PC-3 (cell line): Measurements from ENCODE around the gene RPS6KA2. TPM values are rescaled to one million over a fixed set of nuclear protein-coding genes. Genes with fewer than 3 reads are reported as not detected.

Source experiments
- ATAC-seq: fragments of 200-7000 bp; cut with Tn5 transposase; 2 replicates; pipeline ENCODE4 v1.9.1; 2020; ENCODE audit warnings: mild to moderate bottlenecking, moderate library complexity
- BruUV-seq: library from RNA; stranded (reverse); fragments of 400-500 nt; replicated peaks from 2 replicates; lab custom pipeline; 2021; lab: Mats Ljungman, UMichigan
- CTCF ChIA-PET: fragments of 300-600 bp; sonication (Branson Sonifier 250); formaldehyde crosslinking; loops from one replicate; lab custom pipeline; 2022; ENCODE audit warnings: antibody characterized with exemption; lab: Charles Lee
- POLR2A ChIA-PET: fragments of 300-600 bp; sonication (Branson Sonifier 250); formaldehyde crosslinking; loops from one replicate; lab custom pipeline; 2022; ENCODE audit warnings: antibody characterized with exemption; ENCODE audit not compliant: unreplicated experiment; lab: Charles Lee
- DNase-seq: peaks from one replicate; pipeline ENCODE4 v3.0.0-alpha.2; 2015
- H2AFZ ChIP-seq: fragments of 300-600 bp; sonication (generic); 2 replicates; pipeline ENCODE4 v1.6.0; 2016; ENCODE audit warnings: antibody characterized with exemption, low read length
- H3F3A ChIP-seq: fragments of 300-600 bp; sonication (generic); one replicate; pipeline ENCODE4 v1.6.0; 2017; ENCODE audit warnings: antibody characterized with exemption, low read length, control low read depth, mild to moderate bottlenecking; ENCODE audit not compliant: unreplicated experiment
- H3K27ac ChIP-seq: fragments of 300-600 bp; sonication (generic); 2 replicates; pipeline ENCODE4 v1.5.1; 2016; ENCODE audit warnings: mild to moderate bottlenecking, low read length
- H3K27me3 ChIP-seq: fragments of 300-600 bp; sonication (generic); 2 replicates; pipeline ENCODE4 v1.6.1; 2016; ENCODE audit warnings: low read length, mixed read lengths
- H3K36me3 ChIP-seq: fragments of 300-600 bp; sonication (generic); 2 replicates; pipeline ENCODE4 v1.6.1; 2016; ENCODE audit warnings: low read depth, mixed run types, low read length, mixed read lengths
- H3K4me1 ChIP-seq: fragments of 300-600 bp; sonication (generic); 2 replicates; pipeline ENCODE4 v1.5.1; 2016; ENCODE audit warnings: low read length; ENCODE audit not compliant: insufficient read depth
- H3K4me2 ChIP-seq: fragments of 300-600 bp; sonication (generic); 2 replicates; pipeline ENCODE4 v1.6.0; 2016; ENCODE audit warnings: low read length
- H3K4me3 ChIP-seq: fragments of 300-600 bp; sonication (generic); 2 replicates; pipeline ENCODE4 v1.5.1; 2016; ENCODE audit warnings: mild to moderate bottlenecking, low read length, mixed read lengths
- H3K79me2 ChIP-seq: fragments of 300-600 bp; sonication (generic); 2 replicates; pipeline ENCODE4 v1.6.1; 2017; ENCODE audit warnings: low read length, mixed read lengths
- H3K9ac ChIP-seq: fragments of 300-600 bp; sonication (generic); 2 replicates; pipeline ENCODE4 v1.6.0; 2016; ENCODE audit warnings: mild to moderate bottlenecking, low read length
- H3K9me2 ChIP-seq: fragments of 300-600 bp; sonication (generic); replicated peaks from 2 replicates; pipeline ENCODE4 v1.6.1; 2016; ENCODE audit warnings: mixed run types, low read length, mixed read lengths
- H3K9me3 ChIP-seq: fragments of 300-600 bp; sonication (generic); 2 replicates; pipeline ENCODE4 v1.6.1; 2016; ENCODE audit warnings: low read length, mixed read lengths
- H4K20me1 ChIP-seq: fragments of 300-600 bp; sonication (generic); 2 replicates; pipeline ENCODE4 v1.6.1; 2016; ENCODE audit warnings: low read length, mixed read lengths
- EZH2 ChIP-seq: fragments of 300-600 bp; sonication (generic); IDR thresholded peaks from one replicate; pipeline ENCODE4 v1.6.1; 2017; ENCODE audit warnings: antibody characterized with exemption, mild to moderate bottlenecking, low read length; ENCODE audit not compliant: unreplicated experiment
- EZH2phosphoT487 ChIP-seq: fragments of 300-600 bp; sonication (generic); IDR thresholded peaks from 2 replicates; pipeline ENCODE4 v1.6.1; 2018; ENCODE audit warnings: mild to moderate bottlenecking, antibody characterized with exemption, low read length, borderline replicate concordance
- intact Hi-C: fragments of 100-400 bp; cut with micrococcal nuclease; formaldehyde crosslinking; loops from 2 replicates; pipeline ENCODE4 v1.9.0; 2023
- total RNA-seq: library from RNA; depleted of rRNA; stranded (reverse); fragments of >200 nt; gene quantifications from 2 replicates; pipeline ENCODE4 v1.2.3, GENCODE V29; 2014
- TF ChIP-seq, protein P1 (sequence below): fragments of 300-600 bp; sonication (generic); conservative IDR thresholded peaks from 2 replicates; pipeline ENCODE4 v1.5.1; 2017; ENCODE audit warnings: antibody characterized with exemption, low read depth, mild to moderate bottlenecking, low read length

RPS6KA2 gene
- total RNA-seq, 1 experiment from 2014 or later = 5.1 TPM

DNA sequence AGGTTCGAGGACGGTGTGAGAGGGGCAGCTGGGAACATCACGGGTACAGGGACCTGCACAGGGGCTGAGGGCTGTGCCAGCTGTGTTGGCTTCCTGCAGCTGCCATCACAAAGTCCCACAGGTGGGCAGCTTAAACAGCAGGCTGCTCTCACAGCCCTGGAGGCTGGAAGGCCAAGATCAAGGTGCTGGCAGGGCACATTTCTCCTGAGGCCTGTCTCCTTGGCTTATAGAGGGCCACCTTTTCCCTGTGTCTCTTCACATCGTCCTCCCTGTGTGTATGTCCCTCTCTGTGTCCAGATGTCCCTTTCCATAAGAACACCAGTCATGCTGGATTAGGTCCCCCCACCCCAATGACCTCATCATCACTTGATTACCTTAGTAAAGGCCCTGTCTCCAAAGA, 229.2 kb downstream of the RPS6KA2 start:
- H3K36me3 ChIP-seq = no peaks in the 10 kb centered on the region
- H3K4me1 ChIP-seq = no peaks in the 10 kb centered on the region
- ChIA-PET CTCF (no interaction called here), POLR2A (no interaction called here)
- no peaks in the 10 kb centered on the region for H3K79me2 ChIP-seq
- no peak overlapping the region for H3K4me2 ChIP-seq
- H4K20me1 ChIP-seq = no peaks in the 10 kb centered on the region
- H3F3A ChIP-seq = no peaks in the 10 kb centered on the region
- no peak overlapping the region for H3K4me3 ChIP-seq
- no peak for TF ChIP-seq EZH2phosphoT487
- TF ChIP-seq, protein P1, sequence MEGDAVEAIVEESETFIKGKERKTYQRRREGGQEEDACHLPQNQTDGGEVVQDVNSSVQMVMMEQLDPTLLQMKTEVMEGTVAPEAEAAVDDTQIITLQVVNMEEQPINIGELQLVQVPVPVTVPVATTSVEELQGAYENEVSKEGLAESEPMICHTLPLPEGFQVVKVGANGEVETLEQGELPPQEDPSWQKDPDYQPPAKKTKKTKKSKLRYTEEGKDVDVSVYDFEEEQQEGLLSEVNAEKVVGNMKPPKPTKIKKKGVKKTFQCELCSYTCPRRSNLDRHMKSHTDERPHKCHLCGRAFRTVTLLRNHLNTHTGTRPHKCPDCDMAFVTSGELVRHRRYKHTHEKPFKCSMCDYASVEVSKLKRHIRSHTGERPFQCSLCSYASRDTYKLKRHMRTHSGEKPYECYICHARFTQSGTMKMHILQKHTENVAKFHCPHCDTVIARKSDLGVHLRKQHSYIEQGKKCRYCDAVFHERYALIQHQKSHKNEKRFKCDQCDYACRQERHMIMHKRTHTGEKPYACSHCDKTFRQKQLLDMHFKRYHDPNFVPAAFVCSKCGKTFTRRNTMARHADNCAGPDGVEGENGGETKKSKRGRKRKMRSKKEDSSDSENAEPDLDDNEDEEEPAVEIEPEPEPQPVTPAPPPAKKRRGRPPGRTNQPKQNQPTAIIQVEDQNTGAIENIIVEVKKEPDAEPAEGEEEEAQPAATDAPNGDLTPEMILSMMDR = no peak
- no peak for TF ChIP-seq EZH2
- 0 out of 2 replicates have a peak, but pooled peaks cover 4% of the 10 kb centered on the region for H3K27me3 ChIP-seq
- H3K9ac ChIP-seq = no peak overlapping the region
- no peaks in the 10 kb centered on the region for H3K9me3 ChIP-seq
- no peak overlapping the region for H2AFZ ChIP-seq
- intact Hi-C loops = no loop called here
- ATAC-seq (no peak), DNase-seq (no peak)
- no peaks in the 10 kb centered on the region for H3K9me2 ChIP-seq
- no peak overlapping the region for H3K27ac ChIP-seq
- BruUV-seq = no TSS peak

DNA sequence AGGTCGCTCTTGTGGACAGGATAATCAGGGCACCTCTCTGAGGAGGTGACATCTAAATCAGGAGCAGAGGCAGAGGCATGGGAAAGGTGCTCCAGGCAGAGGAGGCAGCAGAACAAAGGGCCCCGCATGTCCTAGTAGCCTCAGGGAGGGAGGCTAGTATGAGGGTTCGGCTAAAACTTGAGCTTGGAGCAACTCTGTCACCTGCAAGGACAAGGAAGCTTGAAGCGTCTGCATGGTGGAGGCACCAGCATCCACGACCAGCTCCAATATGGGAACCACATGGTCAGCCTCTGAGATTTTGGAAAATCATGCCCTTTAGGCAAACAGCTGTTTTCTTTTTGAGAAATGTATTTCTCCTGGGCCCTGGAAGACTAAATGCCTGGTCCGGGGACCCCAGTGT, 231.3 kb downstream of the RPS6KA2 start:
- intact Hi-C loops = no loop called here
- CTCF ChIA-PET = no interaction called here

DNA sequence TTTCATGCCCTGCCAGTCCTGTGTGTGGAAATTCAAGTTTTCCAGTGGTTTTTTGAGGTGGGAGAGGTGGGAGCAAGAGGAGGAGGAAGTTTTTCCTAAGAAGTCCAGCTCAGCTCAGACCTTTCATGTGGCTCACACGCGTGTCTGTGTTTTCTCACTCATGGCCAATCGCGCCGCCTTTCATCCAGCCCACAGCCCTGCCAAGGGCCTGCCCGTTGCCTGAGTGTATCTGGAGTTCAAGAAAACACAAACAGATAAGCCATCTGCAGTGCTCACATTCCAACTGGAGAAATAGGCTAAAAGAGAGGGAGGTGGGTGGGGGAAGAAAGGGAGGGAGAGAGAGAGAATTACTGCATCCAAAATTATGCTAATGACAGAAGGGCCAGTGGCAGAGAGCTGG, 231.7 kb downstream of the RPS6KA2 start:
- POLR2A ChIA-PET = interaction anchor here (0.7 kb wide), 1 partner anchor 319 kb away, joined by 7 read pairs; no protein-coding TSS in a partner anchor
- no peaks in the 10 kb centered on the region for H3F3A ChIP-seq
- H3K36me3 ChIP-seq = no peaks in the 10 kb centered on the region
- H3K9me2 ChIP-seq = no peaks in the 10 kb centered on the region
- H3K27ac ChIP-seq = no peak overlapping the region
- no peak overlapping the region for H3K4me3 ChIP-seq
- no peaks in the 10 kb centered on the region for H3K79me2 ChIP-seq
- ATAC-seq = no peak
- intact Hi-C loops = no loop called here
- no peak overlapping the region for H2AFZ ChIP-seq
- no peaks in the 10 kb centered on the region for H3K9me3 ChIP-seq
- no peak overlapping the region for H3K4me2 ChIP-seq
- no peak for DNase-seq
- H3K9ac ChIP-seq = no peak overlapping the region
- H4K20me1 ChIP-seq = no peaks in the 10 kb centered on the region
- H3K27me3 ChIP-seq = 0 out of 2 replicates have a peak, but pooled peaks cover 4% of the 10 kb centered on the region
- TF ChIP-seq, protein P1 = no peak
- TF ChIP-seq EZH2phosphoT487 (no peak), EZH2 (no peak)
- CTCF ChIA-PET = no interaction called here
- BruUV-seq = no TSS peak
- H3K4me1 ChIP-seq = no peaks in the 10 kb centered on the region

More for the DNA sequence above, 231.3 kb downstream of the RPS6KA2 start:
- Histone ChIP-seq H3K9me2 (no peaks in the 10 kb centered on the region), H3K9me3 (no peaks in the 10 kb centered on the region), H3K36me3 (no peaks in the 10 kb centered on the region), H4K20me1 (no peaks in the 10 kb centered on the region), H2AFZ (no peak overlapping the region), H3K27me3 (0 out of 2 replicates have a peak, but pooled peaks cover 4% of the 10 kb centered on the region), H3K79me2 (no peaks in the 10 kb centered on the region), H3F3A (no peaks in the 10 kb centered on the region), H3K4me1 (no peaks in the 10 kb centered on the region), H3K4me3 (no peak overlapping the region), H3K27ac (no peak overlapping the region), H3K9ac (no peak overlapping the region), H3K4me2 (no peak overlapping the region)
- TF ChIP-seq EZH2 (no peak), EZH2phosphoT487 (no peak)
- TF ChIP-seq, protein P1 = no peak
- POLR2A ChIA-PET = interaction anchor here (0.7 kb wide), 1 partner anchor 318 kb away, joined by 7 read pairs; no protein-coding TSS in a partner anchor
- DNase-seq (no peak), ATAC-seq (no peak)
- no TSS peak for BruUV-seq
